Thoracic aorta (tissue), 2 donors: Measurements from ENCODE around the gene GBA2. TPM values are rescaled to one million over a fixed set of nuclear protein-coding genes. Genes with fewer than 3 reads are reported as not detected.

Source experiments
- ATAC-seq: fragments of 150-250 bp; one replicate; pipeline ENCODE4 v1.8.0; 2017; ENCODE audit warnings: low read depth; ENCODE audit not compliant: insufficient number of reproducible peaks, low FRiP score
- DNase-seq: peaks from one replicate; pipeline ENCODE4 v3.0.0-alpha.2; 2020; ENCODE audit warnings: low spot score
- H3K27ac ChIP-seq, 2 donors: fragments of 200-600 bp; sonication (generic); 1 replicate in 1 of 2; 2 replicates in 1 of 2; pipeline ENCODE4 v1.5.1; 2016; ENCODE audit warnings: mild to moderate bottlenecking in 2 of 2, moderate library complexity in 2 of 2
- H3K27me3 ChIP-seq: fragments of 200-600 bp; sonication (generic); replicated peaks from 2 replicates; pipeline ENCODE4 v1.6.0; 2016; ENCODE audit warnings: mild to moderate bottlenecking; ENCODE audit not compliant: insufficient read depth
- H3K36me3 ChIP-seq: fragments of 200-600 bp; sonication (generic); one replicate; pipeline ENCODE4 v1.5.1; 2016
- H3K4me1 ChIP-seq, 2 donors: fragments of 200-600 bp; sonication (generic); 1 replicate in 1 of 2; 2 replicates in 1 of 2; pipeline versions ENCODE4 v1.5.1 to v1.6.0; 2016; ENCODE audit warnings: low read depth in 2 of 2, mild to moderate bottlenecking in 1 of 2; ENCODE audit not compliant: control insufficient read depth in 1 of 2
- H3K4me3 ChIP-seq: fragments of 200-600 bp; sonication (generic); 2 replicates; pipeline ENCODE4 v1.5.1; 2016; ENCODE audit warnings: mild to moderate bottlenecking
- H3K9me3 ChIP-seq: fragments of 200-600 bp; sonication (generic); 2 replicates; pipeline ENCODE4 v1.5.1; 2016
- CTCF ChIP-seq: fragments of 200-600 bp; sonication (generic); IDR thresholded peaks from one replicate; pipeline ENCODE4 v1.5.1; 2019; ENCODE audit warnings: antibody characterized with exemption
- total RNA-seq, 2 donors: library from RNA; depleted of rRNA; stranded (reverse); fragments of >200 nt; gene quantifications; one replicate each; pipeline versions ENCODE4 v1.1.0 to v1.2.3, GENCODE V29; 2016

Gene GBA2
- total RNA-seq, 2 donors from 2014 or later: 75.8 to 115 TPM

- peaks cover 92% of the 10 kb centered on the region for H3K36me3 ChIP-seq
- ATAC-seq: no peak
- peak overlapping the region; percentile 34 to 42 for H3K27ac ChIP-seq
- TF ChIP-seq CTCF: no peak
- H3K4me1 ChIP-seq: no peaks in the 10 kb centered on the region
- H3K9me3 ChIP-seq: no peaks in the 10 kb centered on the region
- DNase-seq: no peak
- H3K4me3 ChIP-seq: no peak overlapping the region
- no peaks in the 10 kb centered on the region for H3K27me3 ChIP-seq
Measured at GRCh38 chr9:35708146-35708545, 40.9 kb downstream of the GBA2 start.

DNA sequence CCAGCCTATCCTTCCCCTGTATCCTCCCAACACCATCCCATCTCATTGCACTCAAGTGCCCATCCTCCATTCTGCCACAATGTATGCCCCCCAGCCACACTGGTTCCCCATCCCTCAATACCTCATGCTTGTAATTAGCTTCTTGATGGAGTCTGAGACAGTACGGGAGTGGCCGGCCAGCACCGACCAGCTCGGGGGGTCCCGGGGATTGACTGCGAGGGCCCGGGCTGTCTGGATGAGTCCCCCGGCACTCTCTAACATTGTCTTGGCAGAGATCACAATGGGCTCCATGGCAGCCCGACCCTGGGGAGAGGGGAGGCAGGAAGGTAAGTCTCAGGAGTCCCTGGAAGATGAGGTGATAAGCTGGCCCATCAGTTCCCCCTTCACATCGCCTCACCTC lies 42.1 kb downstream of the GBA2 start:
- no peak overlapping the region for H3K4me3 ChIP-seq
- TF ChIP-seq CTCF: no peak
- H3K27me3 ChIP-seq: no peaks in the 10 kb centered on the region
- peaks cover 92% of the 10 kb centered on the region for H3K36me3 ChIP-seq
- DNase-seq (no peak), ATAC-seq (no peak)
- no peaks in the 10 kb centered on the region for H3K9me3 ChIP-seq
- H3K27ac ChIP-seq: peak overlapping the region; percentile 34 to 42
- H3K4me1 ChIP-seq: no peaks in the 10 kb centered on the region

DNA sequence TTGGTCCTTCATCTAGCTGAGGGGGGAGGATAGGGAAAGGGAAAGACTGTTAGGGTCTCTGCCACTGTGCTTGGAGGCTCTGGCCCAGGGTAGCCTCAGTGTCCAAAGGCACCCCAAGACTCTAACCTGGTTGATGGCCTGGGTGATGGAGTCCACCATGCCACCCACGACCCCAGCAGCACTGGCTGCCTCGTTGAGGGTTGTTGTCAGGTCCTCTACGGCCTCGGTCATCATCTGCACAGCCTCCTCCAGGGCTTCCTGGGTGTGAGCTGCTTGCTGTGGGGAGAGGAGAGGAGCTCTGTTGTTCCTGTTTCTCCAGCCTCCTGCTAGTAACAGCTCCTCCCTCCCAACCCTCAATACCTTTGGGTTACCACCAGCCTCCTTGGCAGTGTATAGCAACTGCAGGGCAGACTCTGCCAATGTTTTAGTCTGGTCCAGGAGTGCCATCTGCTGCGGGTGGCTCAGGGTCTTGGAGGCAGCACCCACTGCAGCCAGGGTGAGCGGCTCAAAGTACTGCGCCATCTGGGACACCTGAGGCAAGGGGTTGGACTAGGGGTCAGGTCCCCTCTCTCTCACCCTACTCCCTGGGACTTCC lies 43.1 kb downstream of the GBA2 start:
- Histone ChIP-seq H3K4me1 (no peaks in the 10 kb centered on the region), H3K4me3 (no peak overlapping the region), H3K9me3 (no peaks in the 10 kb centered on the region), H3K36me3 (peaks cover 92% of the 10 kb centered on the region), H3K27me3 (no peaks in the 10 kb centered on the region), H3K27ac (peak overlapping the region in 1 of 2 donors; percentile 34)
- ATAC-seq (no peak), DNase-seq (no peak)
- no peak for TF ChIP-seq CTCF

GRCh38 chr9:35705372-35705771 lies 43.7 kb downstream of the GBA2 start:
- H3K4me3 ChIP-seq: no peak overlapping the region
- no peak for TF ChIP-seq CTCF
- H3K36me3 ChIP-seq: peaks cover 91% of the 10 kb centered on the region
- H3K9me3 ChIP-seq: no peaks in the 10 kb centered on the region
- H3K27me3 ChIP-seq: no peaks in the 10 kb centered on the region
- ATAC-seq (no peak), DNase-seq (no peak)
- no peaks in the 10 kb centered on the region for H3K4me1 ChIP-seq
- H3K27ac ChIP-seq: peak overlapping the region in 1 of 2 donors; percentile 34

DNA sequence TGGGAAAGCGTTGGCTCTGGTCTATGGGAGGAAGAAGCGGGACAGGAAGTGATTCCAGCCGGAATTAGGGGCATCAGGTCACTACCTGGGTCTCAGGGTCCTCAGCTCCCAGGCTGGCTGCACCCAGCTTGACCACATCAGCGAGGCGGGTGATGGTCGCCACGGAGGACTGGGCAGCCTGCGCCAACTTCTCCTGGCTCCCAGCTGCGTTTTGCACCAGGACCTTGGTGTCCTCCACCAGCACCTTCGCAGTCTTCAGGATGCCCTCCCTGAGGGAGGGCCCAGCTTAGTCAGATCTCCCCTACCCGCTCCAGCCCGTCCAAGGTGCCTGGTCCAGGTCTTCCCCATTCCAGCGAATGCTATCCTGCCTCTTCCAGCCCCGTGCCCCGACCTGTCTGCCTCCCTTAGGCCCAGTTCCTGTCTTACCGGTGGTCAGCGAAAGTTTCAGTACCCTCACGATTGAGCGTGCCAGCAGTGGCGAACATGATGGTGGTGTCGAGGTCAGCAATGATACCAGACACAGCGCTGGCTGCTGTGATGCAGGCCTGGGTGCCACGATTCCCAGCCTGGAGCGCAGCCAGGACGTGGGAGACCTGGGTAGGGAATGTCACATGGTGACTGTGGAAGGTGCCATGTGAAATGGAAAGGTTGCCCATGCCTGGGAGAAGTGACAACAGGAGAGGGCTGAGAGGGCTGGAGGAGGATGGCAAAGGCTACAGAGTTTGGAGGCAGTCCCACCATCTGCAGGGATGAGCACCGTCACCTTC lies 44.9 kb downstream of the GBA2 start:
- no peaks in the 10 kb centered on the region for H3K27me3 ChIP-seq
- peak overlapping the region in 1 of 2 donors; percentile 34 for H3K27ac ChIP-seq
- TF ChIP-seq CTCF: no peak
- H3K4me1 ChIP-seq: peaks cover 0 to 10% of the 10 kb centered on the region in 2 donors
- peaks cover 98% of the 10 kb centered on the region for H3K36me3 ChIP-seq
- DNase-seq (no peak), ATAC-seq (no peak)
- H3K4me3 ChIP-seq: no peak overlapping the region
- H3K9me3 ChIP-seq: no peaks in the 10 kb centered on the region
